H9 (cell line): Measurements from ENCODE around the gene COX5A. TPM values are rescaled to one million over a fixed set of nuclear protein-coding genes. Genes with fewer than 3 reads are reported as not detected.
A peak's percentile ranks its signal among the peaks of the same experiment; 100 is the strongest.

Experiments
- DNase-seq: peaks from one replicate; pipeline ENCODE4 v3.0.0-alpha.2; 2017
- H2AFZ ChIP-seq: one replicate; pipeline ENCODE4 v1.6.1; 2013; ENCODE audit warnings: mild to moderate bottlenecking, low read length, control low read depth, moderate library complexity
- H2AK5ac ChIP-seq: 2 replicates; pipeline ENCODE4 v1.6.1; 2013; ENCODE audit warnings: low read length, control low read depth, mixed read lengths; ENCODE audit not compliant: insufficient read length
- H2BK120ac ChIP-seq: one replicate; pipeline ENCODE4 v1.6.1; 2013; ENCODE audit warnings: low read depth, mild to moderate bottlenecking, low read length, control low read depth, inconsistent platforms; ENCODE audit not compliant: poor library complexity, severe bottlenecking
- H2BK12ac ChIP-seq: 2 replicates; pipeline ENCODE4 v1.6.1; 2013; ENCODE audit warnings: low read length, control low read depth, mixed read lengths, low read depth; ENCODE audit not compliant: insufficient read length
- H2BK15ac ChIP-seq: 2 replicates; pipeline ENCODE4 v1.6.1; 2013; ENCODE audit warnings: low read depth, low read length, control low read depth
- H2BK20ac ChIP-seq: one replicate; pipeline ENCODE4 v1.6.1; 2013; ENCODE audit warnings: low read depth, mild to moderate bottlenecking, low read length, control low read depth, inconsistent platforms; ENCODE audit not compliant: poor library complexity, severe bottlenecking
- H2BK5ac ChIP-seq: 2 replicates; pipeline ENCODE4 v1.6.1; 2013; ENCODE audit warnings: low read length, control low read depth, mixed read lengths; ENCODE audit not compliant: insufficient read length
- H3K14ac ChIP-seq: 2 replicates; pipeline ENCODE4 v1.6.1; 2013; ENCODE audit warnings: low read length, control low read depth; ENCODE audit not compliant: insufficient read depth
- H3K18ac ChIP-seq: 2 replicates; pipeline ENCODE4 v1.6.1; 2013; ENCODE audit warnings: low read depth, mild to moderate bottlenecking, mixed read lengths, low read length, control low read depth; ENCODE audit not compliant: insufficient read length
- H3K23ac ChIP-seq: 2 replicates; pipeline ENCODE4 v1.6.1; 2013; ENCODE audit warnings: low read length, control low read depth, mixed read lengths, low read depth; ENCODE audit not compliant: insufficient read length
- H3K23me2 ChIP-seq: 2 replicates; pipeline ENCODE4 v1.6.1; 2013; ENCODE audit warnings: low read depth, mild to moderate bottlenecking, mixed read lengths, low read length, control low read depth; ENCODE audit not compliant: insufficient read length, poor library complexity, severe bottlenecking
- H3K27ac ChIP-seq: 2 replicates; pipeline ENCODE4 v1.5.1; 2013; ENCODE audit warnings: low read length, control low read depth, mixed read lengths, low read depth; ENCODE audit not compliant: insufficient read length
- H3K27me3 ChIP-seq: 2 replicates; pipeline ENCODE4 v1.6.1; 2013; ENCODE audit warnings: low read length, control low read depth, inconsistent platforms; ENCODE audit not compliant: insufficient read depth
- H3K4ac ChIP-seq: 2 replicates; pipeline ENCODE4 v1.6.1; 2013; ENCODE audit warnings: low read depth, mild to moderate bottlenecking, control low read depth, inconsistent platforms, low read length, moderate library complexity
- H3K4me1 ChIP-seq: 2 replicates; pipeline ENCODE4 v1.6.1; 2013; ENCODE audit warnings: low read length, control low read depth, inconsistent platforms; ENCODE audit not compliant: insufficient read depth
- H3K4me2 ChIP-seq: 2 replicates; pipeline ENCODE4 v1.6.1; 2013; ENCODE audit warnings: low read length, control low read depth, mixed read lengths; ENCODE audit not compliant: insufficient read length, insufficient read depth
- H3K56ac ChIP-seq: 2 replicates; pipeline ENCODE4 v1.6.1; 2013; ENCODE audit warnings: low read depth, mild to moderate bottlenecking, mixed read lengths, low read length, control low read depth; ENCODE audit not compliant: insufficient read length
- H3K79me1 ChIP-seq: 2 replicates; pipeline ENCODE4 v1.6.1; 2013; ENCODE audit warnings: low read depth, mild to moderate bottlenecking, moderate library complexity, low read length, control low read depth, inconsistent platforms; ENCODE audit not compliant: insufficient read depth, poor library complexity, severe bottlenecking
- H3K79me2 ChIP-seq: 2 replicates; pipeline ENCODE4 v1.6.1; 2013; ENCODE audit warnings: low read length, control low read depth, inconsistent platforms; ENCODE audit not compliant: insufficient read depth
- H3K9ac ChIP-seq: 2 replicates; pipeline ENCODE4 v1.6.1; 2013; ENCODE audit warnings: low read length, control low read depth, mixed read lengths; ENCODE audit not compliant: insufficient read length; ENCODE audit errors: extremely low read depth
- H3K9me3 ChIP-seq: one replicate; pipeline ENCODE4 v1.6.1; 2013; ENCODE audit warnings: low read depth, low read length, inconsistent platforms; ENCODE audit not compliant: control insufficient read depth
- H3T11ph ChIP-seq: one replicate; pipeline ENCODE4 v1.6.1; 2013; ENCODE audit warnings: mild to moderate bottlenecking, low read length, control low read depth, inconsistent platforms
- H4K20me1 ChIP-seq: one replicate; pipeline ENCODE4 v1.6.1; 2013; ENCODE audit not compliant: control insufficient read depth, insufficient read length, insufficient read depth
- H4K5ac ChIP-seq: 2 replicates; pipeline ENCODE4 v1.6.1; 2013; ENCODE audit warnings: low read depth, mild to moderate bottlenecking, mixed read lengths, low read length, control low read depth; ENCODE audit not compliant: insufficient read length
- H4K8ac ChIP-seq: replicated peaks from 2 replicates; pipeline ENCODE4 v1.6.1; 2013; ENCODE audit warnings: low read length, control low read depth, mixed read lengths, low read depth; ENCODE audit not compliant: insufficient read length
- H4K91ac ChIP-seq: 2 replicates; pipeline ENCODE4 v1.6.1; 2013; ENCODE audit warnings: low read depth, mild to moderate bottlenecking, moderate library complexity, mixed read lengths, low read length, control low read depth; ENCODE audit not compliant: insufficient read length
- H3K27ac Mint-ChIP-seq, 3 experiments: 2 replicates in 2 of 3; 3 replicates in 1 of 3; pipeline ENCODE4 v1.8.0; 2020 to 2021; ENCODE audit warnings: mixed read lengths in 3 of 3, mild to moderate bottlenecking in 1 of 3, moderate library complexity in 1 of 3
- H3K27me3 Mint-ChIP-seq: 2 replicates; pipeline ENCODE4 v1.8.0; 2021; ENCODE audit warnings: low read depth, mild to moderate bottlenecking, moderate library complexity, mixed read lengths
- H3K36me3 Mint-ChIP-seq, 3 experiments: 2 replicates in 2 of 3; 3 replicates in 1 of 3; pipeline ENCODE4 v1.8.0; 2020 to 2021; ENCODE audit warnings: low read depth in 3 of 3, mixed read lengths in 3 of 3; ENCODE audit not compliant: insufficient read depth in 1 of 3
- H3K4me1 Mint-ChIP-seq, 2 experiments: 2 replicates each; pipeline ENCODE4 v1.8.0; 2020; ENCODE audit warnings: mixed read lengths in 2 of 2
- H3K4me3 Mint-ChIP-seq, 2 experiments: 2 replicates in 1 of 2; 3 replicates in 1 of 2; pipeline ENCODE4 v1.8.0; 2020 to 2021; ENCODE audit warnings: mild to moderate bottlenecking in 2 of 2, mixed read lengths in 2 of 2, moderate library complexity in 1 of 2
- H3K9me3 Mint-ChIP-seq, 2 experiments: 2 replicates in 1 of 2; 3 replicates in 1 of 2; pipeline ENCODE4 v1.8.0; 2020; ENCODE audit warnings: mild to moderate bottlenecking in 2 of 2, mixed read lengths in 2 of 2, moderate library complexity in 1 of 2
- WGBS: extraction: QIAGEN DNeasy Blood & Tissue Kit; methylation state at CpG from one replicate; pipeline ENCODE4 v1.1.7; 2013; ENCODE audit warnings: missing lambda C conversion rate, low lambda C conversion rate, mixed read lengths; ENCODE audit not compliant: insufficient read length; ENCODE audit errors: extremely low coverage; 5-methylcytosine and 5-hydroxymethylcytosine counted together
- total RNA-seq: library from RNA; stranded (reverse); gene quantifications from 2 replicates; pipeline ENCODE4 v1.2.1, GENCODE V29; 2021
- TF ChIP-seq, protein P1 (sequence below): fragments of 200-600 bp; sonication (generic); conservative IDR thresholded peaks from 3 replicates; pipeline ENCODE4 v1.8.0; 2021; ENCODE audit warnings: antibody characterized with exemption, mild to moderate bottlenecking

COX5A gene
- total RNA-seq, 1 experiment from 2014 or later = 331 TPM

DNA sequence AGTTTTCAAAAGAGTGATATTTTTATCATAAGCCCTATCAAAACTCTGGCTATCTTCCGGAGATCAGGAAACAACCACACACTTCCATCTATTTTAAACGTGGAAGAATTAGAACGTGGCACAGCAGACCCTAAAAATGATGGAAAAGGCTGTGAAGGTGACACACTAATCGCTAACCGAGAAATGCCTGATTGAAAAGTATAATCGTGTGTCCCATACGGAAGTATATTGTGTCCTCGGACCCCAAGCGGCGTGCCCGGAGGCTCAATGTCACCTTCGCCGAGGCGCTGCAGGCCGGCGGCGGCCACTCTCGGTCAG is 642 bp downstream of the COX5A start:
- Histone ChIP-seq H2BK5ac (no peak overlapping the region), H3K18ac (no peak overlapping the region), H3K9ac (peak overlapping the region; percentile 52), H2BK20ac (no peak overlapping the region), H2AFZ (no peak overlapping the region), H4K91ac (no peak overlapping the region), H2BK120ac (no peak overlapping the region), H3K27ac (no peak overlapping the region), H3K23ac (no peak overlapping the region), H3K14ac (peak overlapping the region; percentile 91), H4K8ac (no peak overlapping the region), H3K27me3 (no peaks in the 10 kb centered on the region), H3T11ph (no peak overlapping the region), H4K5ac (no peak overlapping the region), H3K9me3 (no peaks in the 10 kb centered on the region), H2AK5ac (no peak overlapping the region), H3K4ac (no peak overlapping the region), H2BK15ac (no peak overlapping the region), H2BK12ac (no peak overlapping the region), H3K23me2 (no peaks in the 10 kb centered on the region), H3K4me1 (no peaks in the 10 kb centered on the region), H3K56ac (no peak overlapping the region), H4K20me1 (no peaks in the 10 kb centered on the region), H3K4me2 (peak overlapping the region; percentile 84), H3K79me1 (no peaks in the 10 kb centered on the region), H3K79me2 (peaks cover 24% of the 10 kb centered on the region; the same call in 1 of the 2 replicates)
- DNase-seq = no peak
- peak overlapping the region; percentile 12 to 89 (median 81); a peak in 5 of 7 replicates for H3K27ac Mint-ChIP-seq
- H3K4me1 Mint-ChIP-seq = peaks cover 6 to 15% of the 10 kb centered on the region in 2 experiments
- TF ChIP-seq, protein P1, sequence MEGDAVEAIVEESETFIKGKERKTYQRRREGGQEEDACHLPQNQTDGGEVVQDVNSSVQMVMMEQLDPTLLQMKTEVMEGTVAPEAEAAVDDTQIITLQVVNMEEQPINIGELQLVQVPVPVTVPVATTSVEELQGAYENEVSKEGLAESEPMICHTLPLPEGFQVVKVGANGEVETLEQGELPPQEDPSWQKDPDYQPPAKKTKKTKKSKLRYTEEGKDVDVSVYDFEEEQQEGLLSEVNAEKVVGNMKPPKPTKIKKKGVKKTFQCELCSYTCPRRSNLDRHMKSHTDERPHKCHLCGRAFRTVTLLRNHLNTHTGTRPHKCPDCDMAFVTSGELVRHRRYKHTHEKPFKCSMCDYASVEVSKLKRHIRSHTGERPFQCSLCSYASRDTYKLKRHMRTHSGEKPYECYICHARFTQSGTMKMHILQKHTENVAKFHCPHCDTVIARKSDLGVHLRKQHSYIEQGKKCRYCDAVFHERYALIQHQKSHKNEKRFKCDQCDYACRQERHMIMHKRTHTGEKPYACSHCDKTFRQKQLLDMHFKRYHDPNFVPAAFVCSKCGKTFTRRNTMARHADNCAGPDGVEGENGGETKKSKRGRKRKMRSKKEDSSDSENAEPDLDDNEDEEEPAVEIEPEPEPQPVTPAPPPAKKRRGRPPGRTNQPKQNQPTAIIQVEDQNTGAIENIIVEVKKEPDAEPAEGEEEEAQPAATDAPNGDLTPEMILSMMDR = no peak
- H3K4me3 Mint-ChIP-seq = peak overlapping the region; percentile 85 to 96
- no peaks in the 10 kb centered on the region; the same call in 1 of the 2 replicates for H3K27me3 Mint-ChIP-seq
- WGBS = no CpG with 5 or more reads among the region's 18 CpGs
- peaks cover 3 to 8% (median 7%) of the 10 kb centered on the region in 3 experiments; a peak in 4 of 7 replicates for H3K36me3 Mint-ChIP-seq
- H3K9me3 Mint-ChIP-seq = no peaks in the 10 kb centered on the region
